Esophagus squamous epithelium (tissue), 5 donors: ENCODE results near the gene UBTD1. TPM values are rescaled to one million over a fixed set of nuclear protein-coding genes. Genes with fewer than 3 reads are reported as not detected.
A peak's percentile ranks its signal among the peaks of the same experiment; 100 is the strongest.

Source experiments
- DNase-seq: peaks from one replicate; lab custom pipeline; 2025; lab: John Stamatoyannopoulos, UW
- H3K27ac ChIP-seq, 4 donors: fragments of 200-600 bp; sonication (generic); one replicate each; pipeline ENCODE4 v1.5.1; 2016 to 2019; ENCODE audit warnings: mild to moderate bottlenecking in 1 of 4
- H3K27me3 ChIP-seq, 4 donors: fragments of 200-600 bp; sonication (generic); 1 replicate in 3 of 4; 2 replicates in 1 of 4; pipeline versions ENCODE4 v1.5.1 to v1.6.0; 2017 to 2021; ENCODE audit warnings: antibody characterized with exemption in 1 of 4
- H3K36me3 ChIP-seq, 3 donors: fragments of 200-600 bp; sonication (generic); one replicate each; pipeline ENCODE4 v1.5.1; 2016 to 2019
- H3K4me1 ChIP-seq, 3 donors: fragments of 200-600 bp; sonication (generic); one replicate each; pipeline ENCODE4 v1.5.1; 2017 to 2019
- H3K4me3 ChIP-seq, 4 donors: fragments of 200-600 bp; sonication (generic); 1 replicate in 3 of 4; 2 replicates in 1 of 4; pipeline ENCODE4 v1.5.1; 2016 to 2019; ENCODE audit warnings: mild to moderate bottlenecking in 2 of 4, moderate library complexity in 1 of 4
- H3K9me3 ChIP-seq, 3 donors: fragments of 200-600 bp; sonication (generic); one replicate each; pipeline ENCODE4 v1.5.1; 2016 to 2019
- CTCF ChIP-seq, 6 experiments: fragments of 450-650 bp in 4 of 6; fragments of 200-600 bp in 2 of 6; sonication (generic) in 2 of 6; IDR thresholded peaks; one replicate each; pipeline ENCODE4 v1.5.1; 2016 to 2019; ENCODE audit warnings: antibody characterized with exemption in 6 of 6, mild to moderate bottlenecking in 4 of 6, moderate library complexity in 4 of 6
- POLR2A ChIP-seq, 4 donors: fragments of 450-650 bp; IDR thresholded peaks; one replicate each; pipeline ENCODE4 v1.6.1; 2017; ENCODE audit warnings: antibody characterized with exemption in 4 of 4, mild to moderate bottlenecking in 4 of 4, moderate library complexity in 3 of 4
- WGBS, 2 donors: methylation state at CpG; one replicate each; pipeline ENCODE4 v1.1.5; 2018; 5-methylcytosine and 5-hydroxymethylcytosine counted together
- intact Hi-C: fragments of 100-400 bp; cut with DNase I; formaldehyde crosslinking; loops from one replicate; pipeline ENCODE4 v1.15.0; 2022
- total RNA-seq, 4 donors: library from RNA; depleted of rRNA; stranded (reverse); fragments of >200 nt; gene quantifications; one replicate each; pipeline ENCODE4 v1.1.0, GENCODE V29; 2016
- donor health status: DM: yes; HTN: yes; CAD: no.

UBTD1 gene
- total RNA-seq, 4 donors from 2014 or later: 4.3 to 8.5 (median 5.8) TPM

GRCh38 chr10:97601268-97602215 is 102.8 kb downstream of the UBTD1 start:
- intact Hi-C loops: no loop called here
- TF ChIP-seq POLR2A (IDR thresholded peaks at IDR 0.05): no peak
- no peak for TF ChIP-seq CTCF (IDR thresholded peaks at IDR 0.05)
- no peaks in the 10 kb centered on the region for H3K27me3 ChIP-seq
- H3K9me3 ChIP-seq: no peaks in the 10 kb centered on the region
- H3K4me1 ChIP-seq: peaks cover 0 to 6% (median 0%) of the 10 kb centered on the region in 3 donors
- WGBS, 2 donors: 67 to 83% methylated on average over 15 to 16 of the region's 21 CpGs
- H3K27ac ChIP-seq: no peak overlapping the region
- no peak overlapping the region for H3K4me3 ChIP-seq
- no peaks in the 10 kb centered on the region for H3K36me3 ChIP-seq
- DNase-seq: no peak

- H3K4me3 ChIP-seq: no peak overlapping the region
- TF ChIP-seq POLR2A (IDR thresholded peaks at IDR 0.05): no peak
- TF ChIP-seq CTCF (IDR thresholded peaks at IDR 0.05): no peak
- no peaks in the 10 kb centered on the region for H3K9me3 ChIP-seq
- H3K27ac ChIP-seq: no peak overlapping the region
- no peak for DNase-seq
- WGBS, 2 donors: 89 to 92% methylated on average over 5 of the region's 5 CpGs
- H3K36me3 ChIP-seq: no peaks in the 10 kb centered on the region
- no peaks in the 10 kb centered on the region for H3K27me3 ChIP-seq
- intact Hi-C loops: no loop called here
- peaks cover 0 to 1% (median 0%) of the 10 kb centered on the region in 3 donors for H3K4me1 ChIP-seq
These were observed 108.4 kb downstream of the UBTD1 start for GRCh38 chr10:97607095-97607636.

- peaks cover 0 to 4% (median 0%) of the 10 kb centered on the region in 3 donors for H3K4me1 ChIP-seq
- no peak overlapping the region for H3K4me3 ChIP-seq
- no peak for DNase-seq
- no peaks in the 10 kb centered on the region for H3K27me3 ChIP-seq
- TF ChIP-seq POLR2A (IDR thresholded peaks at IDR 0.05) (no peak), CTCF (IDR thresholded peaks at IDR 0.05) (no peak)
- 65 to 70% methylated on average over 13 of the region's 13 CpGs for WGBS, 2 donors
- no peaks in the 10 kb centered on the region for H3K36me3 ChIP-seq
- intact Hi-C loops: no loop called here
- H3K9me3 ChIP-seq: no peaks in the 10 kb centered on the region
- no peak overlapping the region for H3K27ac ChIP-seq
These were observed 110.4 kb downstream of the UBTD1 start for GRCh38 chr10:97608991-97609561.

GRCh38 chr10:97611473-97611872 is 112.7 kb downstream of the UBTD1 start:
- DNase-seq: no peak
- WGBS, 2 donors: 85% methylated on average over 8 to 9 of the region's 12 CpGs
- intact Hi-C loops: no loop called here
- Histone ChIP-seq H3K4me3 (no peak overlapping the region), H3K27me3 (no peaks in the 10 kb centered on the region), H3K9me3 (no peaks in the 10 kb centered on the region), H3K4me1 (peaks cover 0 to 4% (median 0%) of the 10 kb centered on the region in 3 donors), H3K36me3 (no peaks in the 10 kb centered on the region), H3K27ac (no peak overlapping the region)
- no peak for TF ChIP-seq POLR2A (IDR thresholded peaks at IDR 0.05)
- no peak for TF ChIP-seq CTCF (IDR thresholded peaks at IDR 0.05)

GRCh38 chr10:97612386-97612785 is 113.7 kb downstream of the UBTD1 start:
- H3K9me3 ChIP-seq: no peaks in the 10 kb centered on the region
- no peaks in the 10 kb centered on the region for H3K36me3 ChIP-seq
- no peak for DNase-seq
- no peaks in the 10 kb centered on the region for H3K27me3 ChIP-seq
- TF ChIP-seq CTCF (IDR thresholded peaks at IDR 0.05) (peak in 5 of 6 experiments; percentile 36 to 74 (median 48)), POLR2A (IDR thresholded peaks at IDR 0.05) (no peak)
- intact Hi-C loops: no loop called here
- H3K27ac ChIP-seq: no peak overlapping the region
- 20 to 34% methylated on average over 2 of the region's 2 CpGs for whole genome bisulfite sequencing, 2 donors
- peaks cover 0 to 4% (median 0%) of the 10 kb centered on the region in 3 donors for H3K4me1 ChIP-seq
- no peak overlapping the region for H3K4me3 ChIP-seq
